GM08714 (cell line): Measurements from ENCODE around the gene SKOR2.
"Not testable (repeated sequence)": the region's sequence is repeated elsewhere in the genome, so short reads cannot be mapped to it uniquely, and the experiment has no call there.

ENCODE experiments used
- H3K4me3 ChIP-seq: fragments of 200-500 bp; sonication (Bioruptor generic); 2 replicates; pipeline ENCODE4 v1.5.1; 2014; ENCODE audit warnings: mild to moderate bottlenecking, low read length, inconsistent platforms
- ZNF274 ChIP-seq: IDR thresholded peaks from 2 replicates; pipeline ENCODE4 v1.6.1; 2012; ENCODE audit warnings: mild to moderate bottlenecking, low read depth, low read length

SKOR2 gene

GRCh38 chr18:47247416-47248114 lies 3.9 kb downstream of the SKOR2 start:
- H3K4me3 ChIP-seq, result no peak overlapping the region
- TF ChIP-seq ZNF274, result no peak

GRCh38 chr18:47247036-47247415 lies 4.4 kb downstream of the SKOR2 start:
- H3K4me3 ChIP-seq, result no peak overlapping the region
- TF ChIP-seq ZNF274, result no peak

GRCh38 chr18:47246027-47246971 lies 5.2 kb downstream of the SKOR2 start:
- no peak overlapping the region for H3K4me3 ChIP-seq
- TF ChIP-seq ZNF274, result no peak

- H3K4me3 ChIP-seq, result no peak overlapping the region
- no peak for TF ChIP-seq ZNF274
Measured at GRCh38 chr18:47244086-47244485, 7.4 kb downstream of the SKOR2 start.

DNA sequence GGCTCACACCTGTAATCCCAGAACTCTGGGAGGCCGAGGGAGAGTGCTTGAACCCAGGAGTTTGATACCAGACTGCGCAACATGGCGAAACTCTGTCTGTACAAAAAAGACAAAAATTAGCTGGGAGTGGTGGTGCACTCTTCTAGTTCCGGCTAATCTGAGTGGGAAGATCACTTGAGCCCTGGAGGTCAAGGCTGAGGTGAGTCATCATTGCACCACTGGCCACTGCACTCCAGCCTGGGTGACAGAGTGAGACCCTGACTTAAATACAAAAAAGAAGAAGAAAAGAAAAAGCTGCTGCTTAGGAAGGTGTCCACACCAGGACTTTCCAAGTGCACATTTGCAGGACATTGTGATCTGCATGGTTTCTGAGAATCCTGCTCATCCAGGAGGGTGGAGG lies 16.4 kb downstream of the SKOR2 start:
- no peak for TF ChIP-seq ZNF274
- no peak overlapping the region for H3K4me3 ChIP-seq

DNA sequence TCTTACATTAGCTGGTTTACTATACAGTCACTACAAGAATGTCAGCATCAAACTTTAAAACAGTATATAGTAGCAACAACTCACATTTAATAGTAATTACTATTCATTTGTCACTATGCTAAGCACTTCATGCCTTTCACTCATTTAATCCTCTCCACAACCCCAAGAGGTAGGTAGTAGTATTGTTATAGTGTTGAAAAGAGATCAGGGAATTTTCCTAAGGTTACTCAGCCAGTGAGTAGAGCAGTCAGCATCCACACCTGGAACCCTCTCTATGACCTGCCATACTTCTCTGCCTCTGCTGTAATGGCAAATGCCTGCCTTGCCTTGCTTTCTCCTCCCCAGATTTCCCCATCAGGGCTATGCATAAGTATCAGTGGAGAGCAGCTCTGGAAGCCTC lies 24.8 kb downstream of the SKOR2 start:
- no peak overlapping the region for H3K4me3 ChIP-seq
- no peak for TF ChIP-seq ZNF274

- no peak for TF ChIP-seq ZNF274
- no peak overlapping the region for H3K4me3 ChIP-seq
Measured at GRCh38 chr18:47215554-47216138, 35.8 kb downstream of the SKOR2 start.

DNA sequence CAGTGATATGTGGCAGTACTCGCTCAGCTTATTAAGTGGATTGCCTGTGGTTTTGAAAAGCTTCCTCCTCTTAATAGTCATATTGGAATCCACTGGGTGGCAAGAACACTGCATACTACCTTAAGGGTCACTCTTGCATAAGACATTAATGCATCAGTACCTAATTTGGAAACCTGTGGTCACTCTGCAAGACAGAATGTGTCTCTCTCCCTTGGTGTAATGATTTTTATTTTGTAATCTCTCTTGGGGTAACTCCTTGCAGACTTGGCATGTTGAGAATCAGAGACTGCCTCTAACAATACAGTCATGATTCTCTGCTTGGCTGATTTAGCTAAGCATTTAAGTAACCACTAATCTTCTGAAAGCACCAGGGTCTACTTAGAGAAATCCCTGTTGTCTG lies 42.3 kb downstream of the SKOR2 start:
- no peak overlapping the region for H3K4me3 ChIP-seq
- TF ChIP-seq ZNF274, result no peak

DNA sequence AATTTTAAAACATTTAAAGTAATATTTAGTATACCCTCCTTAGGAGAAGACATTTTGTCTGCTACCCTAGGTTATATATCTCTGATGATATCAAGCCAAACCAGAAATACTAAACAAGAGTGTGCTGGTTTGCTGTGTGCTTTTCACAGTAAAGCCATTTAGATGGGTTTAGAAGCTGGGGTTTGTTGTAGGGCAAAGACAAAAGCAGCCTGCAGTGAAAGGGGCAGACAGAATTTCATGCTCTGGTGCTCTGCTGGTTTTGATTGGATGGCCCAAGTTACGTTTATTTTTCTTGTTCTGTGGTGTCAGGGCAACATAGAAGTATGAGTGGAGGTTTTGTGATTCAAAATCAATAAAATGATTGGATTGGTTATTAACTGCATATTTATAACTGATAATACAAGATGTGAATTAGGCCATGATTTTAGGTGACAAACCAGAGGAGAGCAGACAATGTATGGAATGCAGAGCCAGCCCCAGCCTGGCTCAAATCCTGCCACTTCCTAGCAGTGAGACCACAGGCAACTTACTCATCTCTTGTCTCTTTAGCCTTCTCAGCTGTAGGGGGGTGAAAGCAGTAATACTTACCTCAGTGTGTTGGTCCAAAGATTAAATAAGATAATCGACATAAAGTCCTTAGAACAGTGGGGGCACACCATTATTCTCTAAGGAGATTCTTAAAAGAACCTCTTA lies 44.4 kb downstream of the SKOR2 start:
- no peak for TF ChIP-seq ZNF274
- no peak overlapping the region for H3K4me3 ChIP-seq

DNA sequence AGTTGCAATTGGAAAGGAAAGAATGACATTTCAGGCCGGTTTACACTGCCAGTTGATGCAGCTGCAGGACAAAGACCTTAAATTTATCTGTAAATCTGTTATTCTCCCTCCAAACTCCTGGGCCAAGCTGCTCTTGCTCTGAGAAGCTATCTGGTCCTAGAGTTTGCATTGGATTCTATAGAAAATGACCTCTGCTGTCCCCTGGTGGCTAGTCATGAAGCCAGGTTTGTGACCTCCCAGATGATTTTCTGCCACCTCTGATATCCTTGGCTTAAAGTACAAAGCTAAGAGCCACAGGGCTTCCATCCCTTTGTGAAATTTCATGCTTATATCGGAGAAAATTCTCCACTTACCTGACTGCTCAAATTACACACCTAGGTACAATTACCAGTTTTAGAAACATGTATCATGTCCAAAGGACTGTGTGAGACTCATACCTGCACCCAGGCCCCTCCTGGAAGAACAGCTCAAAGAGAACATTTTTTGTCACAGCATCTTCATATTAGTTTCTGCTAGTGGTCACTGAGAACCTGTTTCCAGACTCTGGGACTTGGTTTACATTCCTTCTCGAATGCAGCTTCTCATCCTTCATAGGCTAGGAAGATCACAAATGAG lies 46.4 kb downstream of the SKOR2 start:
- TF ChIP-seq ZNF274, result no peak

GRCh38 chr18:47203626-47204464 lies 47.6 kb downstream of the SKOR2 start:
- no peak for TF ChIP-seq ZNF274
- no peak overlapping the region for H3K4me3 ChIP-seq

More for the DNA sequence above, 46.4 kb downstream of the SKOR2 start:
- no peak overlapping the region for H3K4me3 ChIP-seq

- not testable (repeated sequence) for H3K4me3 ChIP-seq
Measured at GRCh38 chr18:47195961-47196360, 55.5 kb downstream of the SKOR2 start.

GRCh38 chr18:47191961-47192360 lies 59.5 kb downstream of the SKOR2 start:
- no peak for TF ChIP-seq ZNF274
- no peak overlapping the region for H3K4me3 ChIP-seq

- TF ChIP-seq ZNF274, result no peak
- no peak overlapping the region for H3K4me3 ChIP-seq
Measured at GRCh38 chr18:47187721-47188120, 63.7 kb downstream of the SKOR2 start.
